ENCODE measurements around the gene RRBP1.
"Not testable (repeated sequence)": the region's sequence is repeated elsewhere in the genome, so short reads cannot be mapped to it uniquely, and the experiment has no call there.

The RRBP1 gene

DNA sequence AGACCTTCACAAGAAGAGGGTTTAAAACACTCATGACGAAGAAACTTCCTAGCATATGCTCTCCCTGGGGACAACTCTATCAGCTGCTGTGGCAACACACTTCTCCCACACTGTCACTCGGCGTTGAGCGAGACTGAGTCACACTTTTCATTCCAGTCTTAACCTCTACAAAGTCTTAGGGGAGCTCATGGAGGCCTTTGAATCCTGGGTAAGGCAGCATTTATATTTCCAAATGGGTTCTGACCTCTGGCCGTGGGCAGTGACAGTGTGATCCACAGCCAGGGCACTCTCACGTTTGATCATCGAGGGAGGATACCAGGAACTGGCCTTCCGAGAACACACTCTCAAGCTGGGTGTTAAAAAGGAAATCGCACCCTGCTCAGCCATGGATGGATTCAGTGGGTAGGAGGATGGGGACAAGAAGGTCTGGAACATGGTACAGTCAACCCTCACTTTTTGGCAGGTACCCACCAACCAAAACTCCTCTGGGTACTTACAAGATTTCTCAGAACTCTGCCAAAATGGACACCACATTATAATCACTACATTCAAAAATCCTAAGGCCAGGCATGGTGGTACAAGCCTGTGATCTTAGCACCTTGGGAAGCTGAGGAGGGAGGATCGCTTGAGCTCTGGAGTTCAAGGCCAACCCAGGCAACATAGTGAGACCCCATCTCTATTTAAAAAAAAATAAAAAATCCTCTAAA is 19.6 kb downstream of the RRBP1 start:
- no peak overlapping the region for H3K4me3 ChIP-seq (ENCODE audit: control insufficient read depth, low read depth, low read length)
- peak; percentile 98 for DNase-seq (ENCODE audit: low read depth)
- TF ChIP-seq, protein P1, sequence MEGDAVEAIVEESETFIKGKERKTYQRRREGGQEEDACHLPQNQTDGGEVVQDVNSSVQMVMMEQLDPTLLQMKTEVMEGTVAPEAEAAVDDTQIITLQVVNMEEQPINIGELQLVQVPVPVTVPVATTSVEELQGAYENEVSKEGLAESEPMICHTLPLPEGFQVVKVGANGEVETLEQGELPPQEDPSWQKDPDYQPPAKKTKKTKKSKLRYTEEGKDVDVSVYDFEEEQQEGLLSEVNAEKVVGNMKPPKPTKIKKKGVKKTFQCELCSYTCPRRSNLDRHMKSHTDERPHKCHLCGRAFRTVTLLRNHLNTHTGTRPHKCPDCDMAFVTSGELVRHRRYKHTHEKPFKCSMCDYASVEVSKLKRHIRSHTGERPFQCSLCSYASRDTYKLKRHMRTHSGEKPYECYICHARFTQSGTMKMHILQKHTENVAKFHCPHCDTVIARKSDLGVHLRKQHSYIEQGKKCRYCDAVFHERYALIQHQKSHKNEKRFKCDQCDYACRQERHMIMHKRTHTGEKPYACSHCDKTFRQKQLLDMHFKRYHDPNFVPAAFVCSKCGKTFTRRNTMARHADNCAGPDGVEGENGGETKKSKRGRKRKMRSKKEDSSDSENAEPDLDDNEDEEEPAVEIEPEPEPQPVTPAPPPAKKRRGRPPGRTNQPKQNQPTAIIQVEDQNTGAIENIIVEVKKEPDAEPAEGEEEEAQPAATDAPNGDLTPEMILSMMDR (conservative IDR thresholded peaks at IDR 0.05; ENCODE audit: control insufficient read depth, insufficient read depth, low read depth, low read length), result no peak

DNA sequence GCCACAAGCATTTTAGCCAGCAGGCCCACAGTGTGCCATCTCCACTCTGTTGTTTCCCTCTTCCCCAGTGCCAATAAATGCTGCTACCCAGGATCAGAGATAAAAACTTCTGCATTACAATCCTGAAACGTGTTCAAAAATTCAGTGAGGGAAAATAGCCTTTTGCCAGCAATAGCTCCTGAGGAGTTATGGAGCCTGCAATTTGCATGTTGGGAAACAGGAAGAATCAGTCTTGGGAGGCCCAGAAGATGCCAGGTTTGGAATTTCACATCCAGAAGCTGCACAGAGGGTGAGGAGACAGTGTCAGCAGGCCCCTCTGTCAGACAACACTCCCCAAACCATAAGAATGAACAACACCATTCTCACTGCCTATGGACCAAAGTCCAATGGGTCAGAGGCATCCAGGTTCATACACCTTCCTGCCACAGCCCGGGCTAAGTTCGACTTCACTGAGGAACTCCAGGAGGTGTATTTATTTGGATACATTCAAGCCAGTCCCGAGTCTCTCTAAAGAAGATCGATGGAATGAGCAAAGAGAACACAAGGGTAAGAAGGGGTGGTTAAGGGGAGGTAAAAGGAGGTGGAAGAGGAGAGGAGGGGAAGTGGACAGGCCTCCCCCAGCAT is 20.8 kb downstream of the RRBP1 start:
- DNase-seq (ENCODE audit: low read depth), result no peak
- no peak overlapping the region for H3K4me3 ChIP-seq (ENCODE audit: control insufficient read depth, low read depth, low read length)
- TF ChIP-seq, protein P1 (conservative IDR thresholded peaks at IDR 0.05; ENCODE audit: control insufficient read depth, insufficient read depth, low read depth, low read length), result no peak

DNA sequence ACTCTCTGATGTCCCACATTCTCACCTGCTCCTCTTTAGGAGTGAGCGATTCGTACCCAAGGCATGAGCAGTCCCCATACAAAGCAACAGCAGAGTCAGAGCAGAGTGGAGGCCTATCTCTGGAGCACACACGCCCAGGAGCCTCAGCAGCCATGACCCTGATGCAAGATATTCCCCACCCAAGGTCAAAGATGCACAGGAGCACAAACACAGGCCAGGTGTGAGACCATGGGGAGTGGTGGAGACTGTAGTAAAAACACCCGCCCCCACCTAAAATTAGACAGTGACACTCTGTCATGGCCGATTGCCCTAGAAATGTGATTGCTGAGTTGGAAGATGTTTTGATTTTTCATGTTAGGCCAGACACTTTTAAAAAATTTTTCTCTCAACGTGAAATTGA is 21.4 kb downstream of the RRBP1 start:
- TF ChIP-seq, protein P1 (conservative IDR thresholded peaks at IDR 0.05; ENCODE audit: control insufficient read depth, insufficient read depth, low read depth, low read length), result no peak
- no peak for DNase-seq (ENCODE audit: low read depth)
- H3K4me3 ChIP-seq (ENCODE audit: control insufficient read depth, low read depth, low read length), result no peak overlapping the region

DNA sequence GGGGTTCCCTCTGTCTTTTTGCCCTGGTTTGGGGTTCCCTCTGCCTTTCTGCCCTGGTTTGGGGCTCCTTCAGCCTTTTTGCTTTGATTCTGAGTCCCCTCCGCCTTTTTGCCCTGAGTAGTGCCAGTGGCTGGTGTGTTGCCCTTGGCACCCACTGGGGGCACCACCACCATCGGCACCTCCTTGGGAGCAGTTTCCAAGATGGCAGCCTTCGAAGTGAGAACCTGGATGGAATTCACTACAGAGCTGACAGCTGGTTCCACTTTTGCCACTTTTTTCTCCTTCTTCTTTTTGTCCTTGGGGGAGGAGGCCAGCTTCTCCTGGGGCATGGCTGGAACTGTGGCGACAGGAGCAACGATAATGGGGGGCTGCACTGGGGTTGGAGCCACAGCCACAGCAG is 22.2 kb downstream of the RRBP1 start:
- no peak for DNase-seq (ENCODE audit: low read depth)
- TF ChIP-seq, protein P1 (conservative IDR thresholded peaks at IDR 0.05; ENCODE audit: control insufficient read depth, insufficient read depth, low read depth, low read length), result peak; percentile 10
- no peak overlapping the region for H3K4me3 ChIP-seq (ENCODE audit: control insufficient read depth, low read depth, low read length)

DNA sequence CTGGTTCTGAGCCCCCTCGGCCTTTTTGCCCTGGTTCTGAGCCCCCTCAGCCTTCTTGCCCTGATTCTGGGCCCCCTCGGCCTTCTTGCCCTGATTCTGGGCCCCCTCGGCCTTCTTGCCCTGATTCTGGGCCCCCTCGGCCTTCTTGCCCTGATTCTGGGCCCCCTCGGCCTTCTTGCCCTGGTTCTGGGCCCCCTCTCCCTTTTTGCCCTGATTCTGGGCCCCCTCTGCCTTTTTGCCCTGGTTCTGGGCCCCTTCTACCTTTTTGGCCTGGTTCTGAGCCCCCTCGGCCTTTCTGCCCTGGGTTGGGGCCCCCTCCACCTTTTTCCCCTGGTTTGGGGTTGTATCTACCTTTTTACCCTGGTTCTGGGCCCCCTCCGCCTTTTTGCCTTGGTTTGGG is 22.7 kb downstream of the RRBP1 start:
- not testable (repeated sequence) for DNase-seq (ENCODE audit: low read depth); H3K4me3 ChIP-seq (ENCODE audit: control insufficient read depth, low read depth, low read length)

DNA sequence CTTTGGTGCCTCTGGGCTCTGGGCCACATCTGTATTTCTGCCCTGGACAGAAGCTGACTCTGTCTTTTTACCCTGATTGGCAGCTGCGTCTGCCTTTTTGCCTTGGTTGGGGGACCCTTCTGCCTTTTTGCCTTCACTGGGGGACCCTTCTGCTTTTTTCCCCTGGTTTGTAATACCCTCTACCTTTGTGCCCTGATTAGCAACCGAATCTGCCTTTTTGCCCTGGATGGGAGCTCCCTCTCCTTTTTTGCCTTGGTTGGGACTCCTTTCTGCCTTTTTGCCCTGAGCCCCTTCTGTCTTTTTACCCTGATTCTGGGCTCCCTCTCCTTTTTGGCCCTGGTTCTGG is 23.4 kb downstream of the RRBP1 start:
- no peak for DNase-seq (ENCODE audit: low read depth)
- H3K4me3 ChIP-seq (ENCODE audit: control insufficient read depth, low read depth, low read length), result no peak overlapping the region
- TF ChIP-seq, protein P1 (conservative IDR thresholded peaks at IDR 0.05; ENCODE audit: control insufficient read depth, insufficient read depth, low read depth, low read length), result no peak

DNA sequence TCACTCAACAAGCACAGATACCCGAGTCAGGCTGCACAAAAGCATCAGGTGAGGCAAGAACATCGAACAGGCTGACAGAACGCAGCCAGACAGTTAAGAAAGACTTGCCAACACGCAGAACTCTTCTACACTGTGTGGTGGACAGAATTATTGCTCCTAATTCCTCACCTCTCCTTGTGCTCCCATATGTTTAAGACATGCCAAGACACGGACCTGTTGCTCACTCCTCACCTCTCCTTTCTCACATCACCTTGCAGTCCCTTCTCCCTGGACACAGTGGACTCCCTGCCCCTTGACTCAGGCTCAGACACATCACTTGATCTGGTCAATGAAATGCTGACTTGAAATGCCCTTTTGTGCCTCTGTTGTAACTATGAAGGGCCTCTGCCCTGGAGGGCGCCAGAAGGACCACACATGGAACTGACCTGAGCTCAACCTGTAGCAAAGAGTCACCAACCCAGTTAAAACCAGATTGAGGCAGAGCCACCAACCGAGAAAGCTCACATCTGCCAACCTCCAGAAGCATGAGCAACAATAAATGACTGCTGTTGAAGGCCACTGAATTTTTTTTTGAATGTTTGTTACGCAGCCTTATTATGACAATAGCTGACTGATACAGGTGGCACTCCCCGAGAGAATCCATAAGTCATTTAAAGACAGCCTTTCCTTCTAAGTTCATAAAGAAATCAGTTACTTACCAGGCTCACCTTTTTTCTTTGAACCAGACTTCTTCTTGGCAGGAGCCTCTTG is 24.0 kb downstream of the RRBP1 start:
- TF ChIP-seq, protein P1 (conservative IDR thresholded peaks at IDR 0.05; ENCODE audit: control insufficient read depth, insufficient read depth, low read depth, low read length), result no peak
- DNase-seq (ENCODE audit: low read depth), result no peak

More for the DNA sequence above, 24.0 kb downstream of the RRBP1 start:
- H3K4me3 ChIP-seq (ENCODE audit: control insufficient read depth, low read depth, low read length), result no peak overlapping the region

Data from fibroblast of mammary gland (primary cell).